ENCODE data around the gene AARS2.

AARS2 gene

DNA sequence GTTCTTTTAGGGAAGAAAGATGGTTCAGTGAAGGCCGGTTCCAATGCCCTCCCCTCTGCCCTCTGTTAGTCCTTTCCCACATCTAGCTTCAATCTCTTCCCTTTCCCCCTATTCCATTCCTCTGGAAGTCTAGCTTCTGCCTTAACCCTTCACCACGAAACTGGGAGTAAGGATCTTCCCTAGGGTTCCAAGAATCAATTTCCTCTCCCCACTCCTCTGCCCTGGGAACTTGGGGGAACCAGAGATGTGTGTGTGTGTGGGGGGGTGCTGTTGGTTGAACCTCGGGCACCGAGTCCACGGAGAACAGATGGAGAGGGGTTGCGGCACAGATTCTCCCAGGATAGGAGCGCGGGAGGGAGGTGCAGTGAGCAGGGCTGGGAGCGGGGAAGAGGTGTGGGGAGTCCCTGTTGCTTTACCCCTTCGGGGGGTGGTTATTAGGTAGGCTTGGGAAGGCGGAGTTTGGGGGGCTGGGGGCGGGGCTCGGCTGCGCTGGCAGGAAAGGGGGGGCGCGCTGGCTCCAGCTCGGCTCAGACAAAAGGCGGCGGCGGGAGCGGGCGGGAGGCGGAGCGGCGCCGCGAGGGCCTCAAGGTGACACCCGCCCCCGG, 43.1 kb downstream of the AARS2 start, which contains the start of gene TMEM151B:
Gene TMEM151B (plus strand): TSS at position 530 of the 605 bp plus-strand sequence. CDS start 293 bp downstream, outside the sequence.
- H3K4me3 ChIP-seq (ENCODE audit: low read length), result peak within 1 kb of the TSS; percentile 21
- no peak for DNase-seq (ENCODE audit: low read depth)
- TF ChIP-seq, protein P1, sequence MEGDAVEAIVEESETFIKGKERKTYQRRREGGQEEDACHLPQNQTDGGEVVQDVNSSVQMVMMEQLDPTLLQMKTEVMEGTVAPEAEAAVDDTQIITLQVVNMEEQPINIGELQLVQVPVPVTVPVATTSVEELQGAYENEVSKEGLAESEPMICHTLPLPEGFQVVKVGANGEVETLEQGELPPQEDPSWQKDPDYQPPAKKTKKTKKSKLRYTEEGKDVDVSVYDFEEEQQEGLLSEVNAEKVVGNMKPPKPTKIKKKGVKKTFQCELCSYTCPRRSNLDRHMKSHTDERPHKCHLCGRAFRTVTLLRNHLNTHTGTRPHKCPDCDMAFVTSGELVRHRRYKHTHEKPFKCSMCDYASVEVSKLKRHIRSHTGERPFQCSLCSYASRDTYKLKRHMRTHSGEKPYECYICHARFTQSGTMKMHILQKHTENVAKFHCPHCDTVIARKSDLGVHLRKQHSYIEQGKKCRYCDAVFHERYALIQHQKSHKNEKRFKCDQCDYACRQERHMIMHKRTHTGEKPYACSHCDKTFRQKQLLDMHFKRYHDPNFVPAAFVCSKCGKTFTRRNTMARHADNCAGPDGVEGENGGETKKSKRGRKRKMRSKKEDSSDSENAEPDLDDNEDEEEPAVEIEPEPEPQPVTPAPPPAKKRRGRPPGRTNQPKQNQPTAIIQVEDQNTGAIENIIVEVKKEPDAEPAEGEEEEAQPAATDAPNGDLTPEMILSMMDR (conservative IDR thresholded peaks at IDR 0.05; ENCODE audit: low read depth, low read length), result no peak

DNA sequence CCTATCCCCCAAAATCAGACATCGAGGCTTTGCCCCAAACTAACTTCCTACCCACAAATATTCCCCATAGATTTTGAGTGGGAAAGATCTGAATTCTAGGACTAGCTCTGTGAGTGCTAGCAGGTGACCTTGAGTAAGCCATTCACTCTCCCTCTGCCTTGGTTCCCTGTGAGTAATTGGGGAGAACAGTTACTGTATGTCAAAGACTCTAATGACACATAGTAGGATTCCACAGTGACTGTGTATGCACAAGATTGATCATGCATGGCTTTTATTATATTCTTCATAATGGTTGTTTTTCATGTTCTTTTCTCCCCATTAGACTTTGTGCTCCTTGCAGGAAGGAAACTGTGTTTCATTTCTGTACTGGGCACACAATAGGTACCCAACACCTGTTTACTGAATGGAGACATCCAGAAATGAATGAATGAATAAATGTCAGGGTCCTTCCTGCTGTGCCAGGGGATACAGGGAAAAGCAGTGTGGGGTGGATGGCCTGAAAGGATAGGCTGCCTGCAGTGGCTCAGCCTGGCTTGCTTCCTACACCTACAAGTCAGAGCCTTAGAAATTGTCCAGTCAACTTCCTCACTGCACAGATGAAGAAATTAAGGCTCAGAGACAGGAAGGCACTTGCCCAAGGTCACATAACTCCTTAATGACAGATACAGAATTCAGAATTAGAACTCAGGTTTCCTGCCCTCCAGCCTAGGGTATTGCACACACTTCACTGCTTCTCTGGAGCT, 43.8 kb downstream of the AARS2 start:
- TF ChIP-seq, protein P1 (conservative IDR thresholded peaks at IDR 0.05; ENCODE audit: low read depth, low read length), result no peak
- no peak for DNase-seq (ENCODE audit: low read depth)
- no peak overlapping the region for H3K4me3 ChIP-seq (ENCODE audit: low read length)

DNA sequence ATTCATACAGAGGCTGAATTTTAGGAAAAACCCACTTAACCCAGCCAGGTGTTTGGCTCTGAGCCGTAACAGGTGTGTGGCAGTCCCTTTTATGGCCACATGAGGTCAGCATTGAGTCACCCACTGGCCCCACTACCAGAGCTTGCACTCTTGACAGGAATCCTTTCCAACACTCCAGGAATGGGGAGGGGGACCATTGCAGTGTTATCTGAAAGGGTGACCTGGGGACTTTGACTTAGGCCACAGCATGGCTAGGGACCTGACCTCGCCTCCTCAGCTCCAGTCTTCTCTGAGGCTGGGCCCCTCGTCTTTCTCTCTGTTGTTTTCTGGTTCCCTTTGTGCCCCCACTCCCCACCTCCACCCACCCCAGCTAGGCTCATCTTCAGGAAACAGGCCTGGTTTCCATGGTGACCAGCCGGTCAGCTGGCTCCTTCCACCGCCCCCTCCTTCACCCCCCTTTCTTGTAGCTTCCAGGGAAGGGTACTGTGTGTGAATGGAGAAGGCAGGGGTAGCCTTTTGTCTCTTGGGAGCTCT, 45.0 kb downstream of the AARS2 start:
- no peak overlapping the region for H3K4me3 ChIP-seq (ENCODE audit: low read length)
- TF ChIP-seq, protein P1 (conservative IDR thresholded peaks at IDR 0.05; ENCODE audit: low read depth, low read length), result peak; percentile 99
- DNase-seq (ENCODE audit: low read depth), result no peak

DNA sequence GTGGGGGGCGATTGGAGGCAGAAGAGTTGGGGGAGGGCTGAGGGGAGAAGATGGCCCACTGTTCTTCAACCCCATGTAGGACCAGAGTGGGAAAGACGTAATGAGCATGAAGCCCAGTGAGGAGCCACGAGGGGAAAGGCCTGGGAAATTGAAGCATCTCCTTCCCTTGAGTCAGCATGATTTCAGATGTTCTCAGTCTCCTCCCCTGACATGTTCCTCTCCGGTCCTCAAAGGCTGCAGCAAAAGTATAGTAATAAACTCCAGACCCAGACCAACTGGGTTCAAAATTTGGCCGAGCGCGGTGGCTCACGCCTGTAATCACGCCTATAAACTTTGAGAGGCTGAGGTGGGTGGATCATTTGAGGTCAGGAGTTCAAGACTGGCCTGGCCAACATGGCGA, 45.9 kb downstream of the AARS2 start:
- no peak overlapping the region for H3K4me3 ChIP-seq (ENCODE audit: low read length)
- TF ChIP-seq, protein P1 (conservative IDR thresholded peaks at IDR 0.05; ENCODE audit: low read depth, low read length), result no peak
- no peak for DNase-seq (ENCODE audit: low read depth)

DNA sequence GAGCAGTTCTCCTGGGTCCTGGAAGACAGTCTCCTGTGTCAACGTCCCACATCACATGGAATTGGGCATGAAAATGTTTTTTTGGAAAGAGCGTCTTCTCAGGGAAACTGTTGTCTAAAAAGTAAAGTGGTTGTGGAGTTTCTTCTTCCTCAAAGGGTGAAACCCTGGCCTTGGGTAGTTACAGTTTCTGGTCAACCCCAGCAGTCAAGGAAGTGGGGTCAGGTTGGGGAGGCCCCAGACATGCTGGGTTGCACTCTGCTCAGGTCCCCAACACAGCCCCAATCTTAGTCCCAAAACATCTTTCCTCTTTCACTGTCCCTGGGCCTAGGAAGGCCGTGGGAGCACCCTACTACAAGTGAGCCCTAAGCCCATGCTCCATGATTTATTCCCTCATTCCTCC, 46.8 kb downstream of the AARS2 start:
- no peak overlapping the region for H3K4me3 ChIP-seq (ENCODE audit: low read length)
- DNase-seq (ENCODE audit: low read depth), result no peak
- TF ChIP-seq, protein P1 (conservative IDR thresholded peaks at IDR 0.05; ENCODE audit: low read depth, low read length), result no peak

DNA sequence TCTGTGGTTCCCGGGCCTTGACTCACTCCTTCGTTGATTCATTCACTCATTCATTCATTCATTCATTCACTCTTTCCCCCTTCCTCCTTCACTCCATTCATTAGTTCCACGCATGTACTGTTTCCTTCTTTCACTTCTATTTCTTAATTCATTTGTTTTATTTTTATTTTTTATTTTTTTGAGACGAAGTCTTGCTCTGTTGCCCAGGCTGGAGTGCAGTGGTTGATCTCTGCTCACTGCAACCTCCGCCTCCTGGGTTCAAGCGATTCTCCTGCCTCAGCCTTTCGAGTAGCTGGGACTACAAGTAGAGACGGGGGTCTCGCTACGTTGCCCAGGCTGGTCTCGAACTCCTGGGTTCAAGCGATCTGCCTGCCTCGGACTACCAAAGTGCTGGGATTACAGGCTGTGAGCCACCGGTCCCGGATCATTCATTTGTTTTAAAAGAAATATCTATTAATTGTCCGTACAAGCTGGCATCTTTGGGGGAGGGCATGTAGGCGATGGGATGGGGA, 47.4 kb downstream of the AARS2 start:
- peak overlapping the region; percentile 75 for H3K4me3 ChIP-seq (ENCODE audit: low read length)
- TF ChIP-seq, protein P1 (conservative IDR thresholded peaks at IDR 0.05; ENCODE audit: low read depth, low read length), result no peak
- no peak for DNase-seq (ENCODE audit: low read depth)

All from retinal pigment epithelial cell (primary cell).